Activated T-cell treated with anti-CD3 and anti-CD28 coated beads, Interleukin-2, amount 50 U/mL, for 48 hours (primary cell): ENCODE data around the gene OOEP.

Experiments
- DNase-seq, 2 experiments: peaks; one replicate each; pipeline ENCODE4 v3.0.0-alpha.2; 2020

The OOEP gene

DNA sequence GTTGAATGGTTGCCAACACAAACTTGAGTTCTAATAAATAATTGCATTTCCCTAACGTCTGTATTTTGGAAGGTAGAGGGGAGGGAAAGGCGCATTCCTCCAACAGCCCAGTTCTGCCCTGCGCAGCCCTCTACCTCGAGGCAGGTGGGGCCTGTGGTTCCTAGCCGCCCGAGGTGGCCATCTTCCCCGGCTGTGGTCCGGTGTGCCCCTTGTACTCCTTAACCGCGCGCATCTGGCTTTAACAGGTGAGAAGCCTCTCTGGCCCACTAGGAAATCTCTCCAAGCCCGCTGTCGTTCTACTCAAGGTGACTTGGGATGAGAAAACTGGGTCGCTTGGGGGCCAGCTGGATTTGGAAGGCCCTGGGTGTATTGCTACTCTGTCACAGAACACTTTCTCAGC is 5.6 kb downstream of the OOEP start:
- DNase-seq = no peak

DNA sequence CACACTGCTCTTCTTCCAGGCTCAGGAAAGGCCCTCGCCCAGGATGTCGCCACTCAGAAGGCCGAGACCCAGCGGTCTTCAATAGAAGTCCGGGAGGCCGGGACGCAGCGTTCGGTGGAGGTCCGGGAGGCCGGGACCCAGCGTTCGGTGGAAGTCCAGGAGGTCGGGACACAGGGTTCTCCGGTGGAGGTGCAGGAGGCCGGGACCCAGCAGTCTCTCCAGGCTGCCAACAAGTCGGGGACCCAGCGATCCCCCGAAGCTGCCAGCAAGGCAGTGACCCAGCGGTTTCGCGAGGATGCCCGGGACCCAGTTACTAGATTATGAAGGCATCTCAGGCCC is 6.2 kb downstream of the OOEP start:
- DNase-seq = no peak

DNA sequence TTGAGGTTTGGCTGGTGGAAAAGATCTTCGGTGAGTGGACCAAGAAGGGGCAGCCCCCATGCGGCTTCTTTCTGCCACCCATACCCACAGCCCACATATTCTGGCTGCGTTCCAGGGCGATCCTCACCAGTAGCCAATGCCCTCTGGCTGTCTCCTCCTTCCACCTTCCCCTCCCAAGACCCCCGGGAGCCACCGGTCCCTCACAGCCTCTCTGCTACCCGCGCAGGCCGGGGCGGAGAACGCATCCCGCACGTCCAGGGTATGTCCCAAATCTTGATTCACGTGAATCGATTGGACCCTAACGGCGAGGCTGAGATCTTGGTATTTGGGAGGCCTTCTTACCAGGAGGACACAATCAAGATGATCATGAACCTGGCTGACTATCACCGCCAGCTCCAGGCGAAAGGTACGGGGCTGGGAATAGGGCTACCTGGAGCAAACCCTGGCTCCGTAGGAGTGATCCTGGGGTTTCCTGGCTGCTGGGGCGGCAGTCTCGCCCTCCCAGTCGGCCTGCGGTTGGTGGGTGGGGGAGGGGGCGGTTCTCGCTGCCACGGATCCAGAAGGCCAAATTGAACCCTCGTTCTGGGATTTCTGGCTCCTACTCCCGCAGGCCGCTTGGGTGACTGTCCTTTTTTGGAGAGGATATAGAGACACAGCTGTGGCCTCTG is 6.7 kb downstream of the OOEP start:
- no peak for DNase-seq

DNA sequence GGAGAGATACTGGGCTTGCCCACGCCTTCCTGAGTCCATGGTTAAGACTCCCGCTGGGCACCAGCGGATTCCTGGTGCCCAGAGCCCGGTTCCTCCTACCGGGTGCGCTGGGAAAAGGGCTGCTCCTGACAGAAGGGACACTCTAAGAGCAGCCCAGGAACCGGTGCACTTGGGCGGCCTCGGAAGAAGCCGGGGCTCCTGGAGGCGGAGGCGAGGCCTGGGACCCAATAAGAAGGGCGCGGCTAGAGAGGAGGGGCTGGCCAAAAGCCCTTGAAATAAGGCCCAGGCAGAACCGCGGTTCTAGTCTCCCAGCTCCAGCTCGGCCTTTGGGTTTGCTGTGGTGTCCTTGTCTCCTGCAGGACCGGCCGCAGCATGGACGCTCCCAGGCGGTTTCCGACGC is 7.3 kb downstream of the OOEP start, which contains the start of gene KHDC3L:
Gene KHDC3L (plus strand): TSS at position 301 of the 400 bp plus-strand sequence. CDS start 72 bp downstream, at position 373.
- no peak for DNase-seq

DNA sequence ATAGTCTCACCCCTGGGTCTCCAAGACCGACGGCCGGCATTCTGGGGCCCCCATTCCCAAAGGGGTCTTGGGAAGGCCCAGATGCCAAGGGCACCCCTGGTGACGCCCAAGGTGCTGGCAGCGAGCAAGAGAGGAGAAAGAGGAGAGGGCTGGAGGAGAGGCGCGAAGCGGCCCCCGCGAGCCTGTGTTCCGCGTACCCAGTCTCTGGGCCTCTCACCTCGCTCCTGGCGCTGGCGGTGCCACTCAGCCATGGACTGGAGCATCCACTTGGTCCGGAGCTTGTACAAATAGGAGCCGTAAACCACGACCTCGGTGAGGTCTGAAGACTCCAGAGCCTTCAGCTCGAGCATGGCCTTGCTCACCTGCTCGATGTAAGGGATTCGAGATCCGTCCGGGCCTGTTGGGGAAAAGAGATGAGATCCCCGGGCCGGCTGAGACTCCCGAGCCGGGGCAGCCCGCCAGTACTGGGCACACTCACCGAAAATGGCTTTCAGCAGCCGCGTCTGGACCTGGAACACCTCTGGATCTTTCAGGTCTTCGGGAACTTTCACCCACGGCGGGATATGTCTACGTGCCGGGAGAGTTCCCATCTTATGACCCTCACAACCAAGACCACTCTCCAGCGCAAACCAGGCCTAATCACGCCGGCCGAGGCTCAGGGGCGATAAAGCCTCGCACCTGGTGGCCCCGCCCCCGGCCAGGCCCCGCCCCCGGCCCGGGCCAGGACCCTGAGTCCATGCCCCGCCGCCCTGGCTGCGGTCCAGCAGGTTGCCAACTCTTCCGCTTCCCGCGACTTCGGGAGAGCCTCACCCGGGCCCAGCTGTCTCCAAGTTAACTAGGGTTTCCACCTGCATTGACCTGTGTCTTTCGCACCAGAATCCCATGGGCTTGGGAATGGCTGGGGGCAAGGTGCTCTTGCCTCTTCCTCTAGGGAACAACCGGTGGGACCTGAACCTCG is 15.8 kb downstream of the OOEP start, which contains the start of gene DPPA5:
Gene DPPA5 (minus strand): TSS at position 641 of the 958 bp plus-strand sequence. CDS start 51 bp downstream, at position 590.
- no peak for DNase-seq

DNA sequence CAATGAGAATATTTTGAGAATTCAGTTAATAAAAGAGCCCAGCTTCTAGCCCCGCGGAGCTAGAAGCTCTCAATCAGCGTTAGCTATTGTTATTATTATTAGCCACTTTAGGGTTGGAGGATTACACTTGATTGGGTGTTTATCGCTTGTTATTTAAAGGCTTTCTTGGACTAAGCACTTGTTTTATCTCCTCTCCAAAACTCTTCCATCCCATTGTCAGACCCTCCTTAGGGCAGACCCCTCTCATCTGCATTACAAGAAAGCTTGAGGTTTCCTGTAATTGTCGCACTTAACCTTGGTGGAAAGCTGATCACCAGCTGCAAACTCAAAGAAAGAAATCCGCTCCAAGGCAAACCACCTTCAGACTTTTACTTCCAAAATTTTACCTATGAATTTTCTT is 20.4 kb downstream of the OOEP start:
- DNase-seq = no peak

DNA sequence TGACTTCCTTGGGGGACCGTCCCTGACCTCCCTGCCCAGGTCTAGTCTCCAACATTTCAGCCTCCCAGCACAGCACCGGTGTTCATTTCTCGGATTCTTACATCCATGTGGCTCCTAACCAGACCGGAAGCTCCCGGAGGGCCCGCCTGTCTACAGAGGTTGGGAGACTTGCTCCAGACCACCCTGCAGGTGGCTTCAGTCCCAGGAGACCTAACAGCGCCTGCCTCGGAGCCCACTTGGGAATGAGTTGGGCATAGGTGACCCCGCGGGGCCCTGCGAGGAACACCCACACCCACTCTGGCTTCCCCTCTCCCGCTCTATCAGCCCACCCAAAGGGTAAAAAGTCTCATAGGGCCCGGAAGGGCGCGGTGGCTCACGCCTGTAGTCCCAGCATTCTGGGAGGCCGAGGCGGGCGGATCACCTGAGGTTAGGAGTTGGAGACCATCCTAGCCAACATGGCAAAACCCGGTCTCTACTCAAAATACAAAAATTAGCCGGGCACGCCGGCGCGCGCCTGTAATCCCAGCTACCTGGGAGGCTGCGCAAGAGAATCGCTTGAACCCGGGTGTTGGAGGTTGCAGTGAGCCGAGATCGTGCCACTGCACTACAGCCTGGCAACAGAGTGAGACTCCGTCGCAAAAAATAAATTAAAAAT is 21.0 kb downstream of the OOEP start:
- no peak for DNase-seq

DNA sequence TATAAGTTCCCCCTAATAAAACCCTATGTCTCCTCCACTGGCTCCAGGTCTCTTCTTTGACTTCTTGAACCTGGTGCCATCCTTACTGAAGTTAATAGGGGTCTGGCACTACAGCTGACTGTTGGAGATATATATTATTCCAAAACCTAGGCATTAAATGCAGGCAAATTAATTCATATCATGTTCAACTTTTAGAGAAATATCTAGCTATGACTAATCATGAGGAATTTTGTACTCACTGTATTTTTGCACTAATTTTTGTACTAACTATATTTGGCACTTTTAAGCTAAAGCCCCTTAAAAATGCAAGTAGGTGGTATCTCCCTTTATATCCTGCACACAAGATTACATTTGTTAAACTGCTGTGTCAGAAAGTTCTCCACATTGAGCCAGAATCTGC is 26.5 kb downstream of the OOEP start:
- no peak for DNase-seq

DNA sequence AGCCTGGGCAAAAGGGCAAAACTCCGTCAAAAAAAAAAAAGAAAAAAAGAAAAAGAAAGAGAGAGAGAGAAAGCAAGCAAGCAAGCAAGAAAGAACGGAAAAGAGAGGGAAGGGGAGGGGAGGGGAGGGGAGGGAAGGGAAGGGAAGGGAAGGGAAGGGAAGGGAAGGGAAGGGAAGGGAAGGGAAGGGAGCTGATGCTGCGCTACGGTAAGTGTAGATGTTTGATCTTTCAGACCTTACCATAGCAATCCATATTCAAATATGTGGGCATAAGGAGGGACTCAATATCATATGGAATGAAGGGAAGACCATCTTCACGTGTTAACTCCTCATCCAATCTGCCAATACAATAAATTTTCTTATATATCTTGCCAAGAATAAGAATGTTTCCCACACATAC is 27.5 kb downstream of the OOEP start:
- DNase-seq = no peak

DNA sequence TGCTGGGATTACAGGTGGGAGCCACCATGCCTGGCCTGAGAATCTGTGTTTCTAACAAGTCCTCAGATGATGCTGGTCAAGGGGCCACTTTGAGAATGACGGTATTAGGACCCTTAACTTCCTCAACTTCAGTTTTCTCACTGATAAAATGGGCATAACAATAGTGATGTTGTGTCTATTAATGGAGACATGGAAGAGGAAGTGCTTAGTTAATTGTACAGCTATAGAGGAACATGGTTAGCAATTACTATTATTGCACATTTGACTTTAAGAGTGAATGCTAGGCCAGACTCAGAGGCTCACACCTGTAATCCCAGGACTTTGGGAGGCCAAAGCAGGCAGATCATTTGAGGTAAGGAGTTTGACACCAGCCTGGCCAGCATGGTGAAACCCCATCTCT is 28.4 kb downstream of the OOEP start:
- DNase-seq = no peak

DNA sequence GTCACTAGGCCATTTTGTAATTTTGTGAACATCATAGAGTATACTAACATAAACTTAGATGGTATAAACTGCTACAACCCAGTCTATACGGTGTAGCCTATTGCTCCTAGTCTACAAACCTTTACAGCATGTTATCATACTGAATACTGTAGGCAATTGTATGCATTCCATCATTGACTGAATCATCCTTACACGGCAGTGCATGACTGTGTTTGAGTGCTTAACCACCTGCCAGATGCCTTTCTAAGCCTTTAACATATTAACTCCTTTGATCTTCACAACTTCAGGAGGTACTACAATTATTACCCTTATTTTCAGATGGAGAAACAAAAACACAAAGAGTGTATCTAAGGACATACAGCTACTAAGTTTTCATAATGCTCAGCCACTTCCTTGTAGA is 29.6 kb downstream of the OOEP start:
- DNase-seq = no peak

DNA sequence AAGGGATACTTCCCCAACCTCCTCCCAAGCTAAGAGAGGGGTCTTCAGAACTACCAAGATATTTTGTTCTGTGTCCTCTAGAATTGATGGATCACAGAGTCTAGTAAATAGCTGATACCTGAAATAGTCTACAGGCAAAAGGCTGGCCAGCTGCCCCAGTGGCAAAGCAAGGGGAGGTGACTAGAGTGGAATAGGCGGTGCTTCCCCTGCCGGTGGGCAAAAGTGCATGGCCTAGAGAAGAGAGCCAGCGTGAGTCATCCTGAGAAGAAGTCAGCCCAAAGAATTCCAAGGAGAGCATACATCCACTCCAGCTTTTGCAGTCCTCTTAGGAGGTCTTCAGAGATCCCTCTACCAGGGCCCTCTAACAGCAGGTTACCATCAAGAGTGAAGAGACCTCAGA is 30.4 kb downstream of the OOEP start:
- no peak for DNase-seq

DNA sequence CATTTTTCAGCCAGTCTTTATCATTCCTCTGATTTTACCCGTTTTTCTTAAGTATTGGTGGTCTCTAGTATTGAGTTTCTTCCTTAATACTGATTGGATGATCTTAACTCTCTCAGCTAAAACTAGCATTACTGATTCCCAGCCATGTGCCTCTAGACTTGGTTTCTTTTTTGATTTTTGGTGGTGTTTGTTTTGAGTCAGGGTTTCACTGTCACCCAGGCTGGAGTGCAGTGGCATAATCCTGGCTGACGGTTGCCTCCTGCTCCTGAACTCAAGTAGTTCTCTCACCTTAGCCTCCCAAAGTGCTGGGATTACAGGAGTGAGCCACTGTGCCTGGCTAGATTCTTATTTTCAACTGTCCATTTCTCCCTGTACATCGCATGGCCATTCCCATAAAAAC is 40.5 kb downstream of the OOEP start:
- DNase-seq = no peak

DNA sequence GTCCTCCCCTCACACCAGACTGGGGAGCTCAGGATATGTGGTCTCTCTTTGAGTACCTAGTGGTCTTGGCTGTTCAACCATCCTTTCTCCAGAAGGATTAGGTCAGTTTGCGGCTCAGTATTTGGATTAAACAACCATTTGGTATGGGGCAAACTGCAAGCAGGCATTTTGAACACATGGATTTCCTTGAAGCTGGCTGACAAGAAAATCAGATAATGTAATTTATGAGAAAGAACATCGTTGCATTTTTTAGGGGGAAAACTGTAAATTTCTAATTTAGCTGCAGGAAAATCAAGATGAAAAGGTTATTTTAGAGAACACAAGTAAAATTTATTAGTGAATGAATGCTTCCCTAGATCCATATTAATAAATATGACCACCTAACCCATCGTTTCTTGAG is 40.9 kb downstream of the OOEP start:
- no peak for DNase-seq

DNA sequence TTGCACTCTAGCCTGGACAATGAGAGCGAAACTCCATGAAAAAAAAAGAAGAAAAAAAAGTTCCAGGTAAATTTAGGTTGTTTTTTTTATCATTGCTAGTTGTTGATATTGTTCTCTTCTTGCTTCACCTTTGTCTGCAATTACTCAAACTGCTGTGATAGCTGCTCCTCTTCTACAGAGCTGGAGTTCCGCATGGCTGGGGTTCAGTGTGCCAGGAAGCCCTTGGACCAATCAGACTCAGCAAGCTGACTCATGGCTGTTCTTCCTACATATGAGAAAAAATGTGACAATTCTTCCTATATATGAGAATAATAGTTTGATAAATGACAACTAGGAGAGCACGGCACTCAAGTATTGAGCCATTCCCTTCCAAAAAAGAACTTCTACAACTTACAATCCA is 44.0 kb downstream of the OOEP start:
- DNase-seq = no peak

DNA sequence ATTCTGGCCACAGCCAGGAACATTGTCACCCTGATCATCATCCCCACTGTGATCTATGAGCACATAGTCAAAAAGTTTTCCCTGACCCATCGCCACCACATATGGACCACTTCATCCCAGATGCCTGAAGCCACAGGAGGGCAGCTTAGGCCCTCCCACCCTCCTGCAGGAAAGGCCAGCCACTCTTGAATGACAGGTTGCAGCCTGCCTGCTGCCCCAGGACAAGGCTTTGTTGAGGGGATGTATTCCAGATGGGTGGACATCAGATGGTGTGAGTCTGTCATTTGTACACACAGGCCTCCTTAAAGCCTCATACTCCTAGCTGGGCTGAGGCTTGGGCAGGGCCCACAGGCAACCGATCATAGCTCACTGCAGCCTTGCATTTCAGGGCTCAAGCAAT is 46.4 kb downstream of the OOEP start:
- no peak for DNase-seq
